ENCODE results near the gene CPD. TPM values are rescaled to one million over a fixed set of nuclear protein-coding genes. Genes with fewer than 3 reads are reported as not detected.
"Not testable (repeated sequence)": the region's sequence is repeated elsewhere in the genome, so short reads cannot be mapped to it uniquely, and the experiment has no call there.

CPD gene
- total RNA-seq, 1 donor from 2014 or later = 68.9 TPM

- no peaks in the 10 kb centered on the region for H3K4me1 ChIP-seq
- no peaks in the 10 kb centered on the region for H3K36me3 ChIP-seq
- TF ChIP-seq CTCF (IDR thresholded peaks at IDR 0.05) = no peak
- no peaks in the 10 kb centered on the region for H3K27me3 ChIP-seq (ENCODE audit: low read depth)
- DNase-seq = no peak
- no peaks in the 10 kb centered on the region for H3K9me3 ChIP-seq
- intact Hi-C loops (cut with DNase I) = no loop called here
- no peak for ATAC-seq
- H3K4me3 ChIP-seq = no peak overlapping the region
- no peak overlapping the region for H3K27ac ChIP-seq
Measured at GRCh38 chr17:30414486-30414885, 35.8 kb downstream of the CPD start.

GRCh38 chr17:30415491-30415890, 36.8 kb downstream of the CPD start:
- Histone ChIP-seq H3K9me3 (no peaks in the 10 kb centered on the region), H3K36me3 (no peaks in the 10 kb centered on the region), H3K4me1 (no peaks in the 10 kb centered on the region), H3K27me3 (ENCODE audit: low read depth) (no peaks in the 10 kb centered on the region), H3K4me3 (no peak overlapping the region), H3K27ac (no peak overlapping the region)
- intact Hi-C loops (cut with DNase I) = no loop called here
- ATAC-seq = no peak
- DNase-seq = no peak
- TF ChIP-seq CTCF (IDR thresholded peaks at IDR 0.05) = no peak

- not testable (repeated sequence) for ATAC-seq, H3K27ac ChIP-seq
Measured at GRCh38 chr17:30418070-30418469, 39.3 kb downstream of the CPD start.

GRCh38 chr17:30421592-30421991, 42.9 kb downstream of the CPD start:
- no peak for TF ChIP-seq CTCF (IDR thresholded peaks at IDR 0.05)
- Histone ChIP-seq H3K4me1 (no peaks in the 10 kb centered on the region), H3K9me3 (no peaks in the 10 kb centered on the region), H3K27me3 (ENCODE audit: low read depth) (no peaks in the 10 kb centered on the region), H3K27ac (no peak overlapping the region), H3K36me3 (peaks cover 42% of the 10 kb centered on the region), H3K4me3 (no peak overlapping the region)
- intact Hi-C loops (cut with DNase I) = no loop called here
- no peak for ATAC-seq
- DNase-seq = no peak

More at GRCh38 chr17:30418070-30418469, 39.3 kb downstream of the CPD start:
- H3K9me3 ChIP-seq; intact Hi-C loops (cut with DNase I); H3K4me3 ChIP-seq; DNase-seq; H3K4me1 ChIP-seq; H3K27me3 ChIP-seq (ENCODE audit: low read depth): not testable (repeated sequence)
- H3K36me3 ChIP-seq = peaks cover 24% of the 10 kb centered on the region

GRCh38 chr17:30422171-30422570, 43.4 kb downstream of the CPD start:
- Histone ChIP-seq H3K4me3 (no peak overlapping the region), H3K27me3 (ENCODE audit: low read depth) (no peaks in the 10 kb centered on the region), H3K4me1 (no peaks in the 10 kb centered on the region), H3K27ac (no peak overlapping the region), H3K9me3 (no peaks in the 10 kb centered on the region), H3K36me3 (peaks cover 42% of the 10 kb centered on the region)
- intact Hi-C loops (cut with DNase I) = no loop called here
- ATAC-seq (no peak), DNase-seq (no peak)
- no peak for TF ChIP-seq CTCF (IDR thresholded peaks at IDR 0.05)

GRCh38 chr17:30424471-30424870, 45.7 kb downstream of the CPD start:
- DNase-seq (no peak), ATAC-seq (no peak)
- intact Hi-C loops (cut with DNase I) = no loop called here
- no peak for TF ChIP-seq CTCF (IDR thresholded peaks at IDR 0.05)
- Histone ChIP-seq H3K27ac (no peak overlapping the region), H3K9me3 (no peaks in the 10 kb centered on the region), H3K4me1 (no peaks in the 10 kb centered on the region), H3K27me3 (ENCODE audit: low read depth) (no peaks in the 10 kb centered on the region), H3K36me3 (peaks cover 54% of the 10 kb centered on the region), H3K4me3 (no peak overlapping the region)
